HUES6 (cell line): ENCODE measurements around the gene RIPOR3.
"Not testable (repeated sequence)": the region's sequence is repeated elsewhere in the genome, so short reads cannot be mapped to it uniquely, and the experiment has no call there.

Experiments
- H3K27ac ChIP-seq: 2 replicates; pipeline ENCODE4 v1.7.0; 2013; ENCODE audit warnings: low read depth, mild to moderate bottlenecking, low read length, inconsistent platforms
- H3K27me3 ChIP-seq: 2 replicates; pipeline ENCODE4 v1.6.1; 2013; ENCODE audit warnings: low read length; ENCODE audit not compliant: control insufficient read depth, insufficient read depth
- H3K36me3 ChIP-seq: 2 replicates; pipeline ENCODE4 v1.6.1; 2013; ENCODE audit warnings: low read length; ENCODE audit not compliant: control insufficient read depth, insufficient read depth
- H3K4me1 ChIP-seq: 2 replicates; pipeline ENCODE4 v1.6.1; 2013; ENCODE audit warnings: low read length; ENCODE audit not compliant: control insufficient read depth, insufficient read depth
- H3K4me3 ChIP-seq: 2 replicates; pipeline ENCODE4 v1.5.1; 2013; ENCODE audit warnings: low read depth, low read length
- H3K9ac ChIP-seq: one replicate; pipeline ENCODE4 v1.6.1; 2013; ENCODE audit warnings: mild to moderate bottlenecking, low read length
- H3K9me3 ChIP-seq: 2 replicates; pipeline ENCODE4 v1.6.1; 2013; ENCODE audit warnings: low read depth, low read length; ENCODE audit not compliant: control insufficient read depth, insufficient read depth

RIPOR3 gene

DNA sequence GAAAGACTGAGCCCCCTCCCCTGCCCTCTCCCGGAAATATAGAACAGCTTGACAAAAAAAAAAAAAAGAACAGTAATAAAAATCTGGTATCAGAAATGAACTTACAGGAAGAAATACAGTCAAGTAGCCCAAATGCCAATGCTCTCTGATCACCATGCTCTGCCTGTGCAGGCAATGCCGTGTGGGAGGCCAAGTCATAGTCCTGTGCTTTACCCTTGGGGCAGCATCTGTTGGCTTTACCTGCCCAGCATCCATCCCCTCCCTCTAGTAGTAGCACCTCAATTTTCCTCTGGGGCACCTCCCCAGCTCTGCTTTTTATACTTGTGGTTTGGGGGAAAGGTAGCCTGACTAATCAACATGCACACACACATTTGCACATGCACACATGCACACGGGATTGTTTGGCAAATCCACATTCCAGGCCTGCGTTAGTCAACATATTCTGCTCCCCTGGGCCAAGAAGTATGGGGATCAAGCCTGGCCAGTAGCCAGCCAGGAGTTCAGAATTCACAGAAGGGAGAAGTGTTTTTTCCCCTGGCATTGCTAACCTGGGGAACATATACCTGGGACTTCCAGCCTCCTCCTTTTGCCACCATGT is 70.2 kb downstream of the RIPOR3 start:
- Histone ChIP-seq H3K9ac (no peak overlapping the region), H3K9me3 (peaks cover 14% of the 10 kb centered on the region), H3K4me3 (no peak overlapping the region), H3K27me3 (no peaks in the 10 kb centered on the region), H3K36me3 (no peaks in the 10 kb centered on the region), H3K4me1 (peaks cover 8% of the 10 kb centered on the region; the same call in 1 of the 2 replicates), H3K27ac (no peak overlapping the region)

DNA sequence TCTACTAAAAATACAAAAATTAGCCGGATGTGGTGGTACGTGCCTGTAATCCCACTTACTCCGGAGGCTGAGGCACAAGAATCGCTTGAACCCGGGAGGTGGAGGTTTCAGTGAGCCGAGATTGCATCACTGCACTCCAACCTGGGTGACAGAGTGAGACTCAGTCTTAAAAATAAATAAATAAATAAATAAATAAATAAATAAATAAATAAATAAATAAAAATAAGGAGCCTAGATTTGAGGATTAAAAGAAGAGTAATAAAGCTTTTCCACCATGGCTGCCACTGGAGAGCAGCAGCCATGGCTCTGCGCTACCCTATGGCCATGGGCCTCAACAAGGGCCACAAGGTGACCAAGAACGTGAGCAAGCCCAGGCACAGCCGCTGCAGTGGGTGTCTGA is 70.9 kb downstream of the RIPOR3 start:
- not testable (repeated sequence) for H3K27me3 ChIP-seq, H3K36me3 ChIP-seq, H3K4me3 ChIP-seq, H3K4me1 ChIP-seq, H3K27ac ChIP-seq, H3K9ac ChIP-seq
- peaks cover 14% of the 10 kb centered on the region for H3K9me3 ChIP-seq

DNA sequence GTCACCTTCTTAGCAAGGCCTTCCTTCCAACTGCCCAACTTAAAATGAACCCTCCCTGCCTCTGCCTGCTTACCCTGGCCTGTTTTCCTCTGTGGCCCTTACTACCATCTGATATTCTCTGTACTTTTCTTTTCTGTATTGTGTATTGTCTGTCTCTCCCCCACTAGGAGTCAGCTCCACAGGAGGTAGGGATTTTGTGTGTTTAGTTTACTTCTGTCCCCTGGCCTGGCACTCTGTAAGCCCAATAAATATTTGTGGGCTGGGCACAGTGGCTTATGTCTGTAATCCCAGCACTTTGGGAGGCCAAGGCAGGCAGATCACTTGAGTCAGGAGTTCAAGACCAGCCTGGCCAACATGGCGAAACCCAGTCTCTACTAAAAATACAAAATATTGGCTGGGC is 72.8 kb downstream of the RIPOR3 start:
- Histone ChIP-seq H3K4me1 (no peaks in the 10 kb centered on the region), H3K27me3 (no peaks in the 10 kb centered on the region), H3K36me3 (no peaks in the 10 kb centered on the region), H3K9ac (no peak overlapping the region), H3K27ac (no peak overlapping the region), H3K9me3 (peaks cover 14% of the 10 kb centered on the region), H3K4me3 (no peak overlapping the region)

DNA sequence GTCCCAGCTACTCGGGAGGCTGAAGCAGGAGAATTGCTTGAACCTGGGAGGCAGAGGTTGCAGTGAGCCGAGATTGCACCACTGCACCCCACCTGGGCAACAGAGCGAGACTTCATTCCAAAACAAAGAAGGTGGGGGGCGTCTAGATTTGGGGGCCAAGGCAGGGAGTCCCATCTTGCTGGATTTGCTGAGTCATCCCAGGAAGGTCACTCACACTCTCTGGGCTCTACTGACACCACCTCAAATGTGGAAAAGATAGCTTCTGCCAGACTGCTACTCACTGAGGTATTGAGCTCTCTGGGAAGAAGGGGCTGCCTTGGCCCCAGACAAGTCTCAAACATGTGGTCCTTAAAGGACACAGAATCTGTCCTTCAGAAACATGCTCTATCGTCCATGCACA is 74.3 kb downstream of the RIPOR3 start:
- Histone ChIP-seq H3K27me3 (no peaks in the 10 kb centered on the region), H3K36me3 (no peaks in the 10 kb centered on the region), H3K4me1 (no peaks in the 10 kb centered on the region), H3K27ac (no peak overlapping the region), H3K9ac (no peak overlapping the region), H3K4me3 (no peak overlapping the region), H3K9me3 (peaks cover 14% of the 10 kb centered on the region)

DNA sequence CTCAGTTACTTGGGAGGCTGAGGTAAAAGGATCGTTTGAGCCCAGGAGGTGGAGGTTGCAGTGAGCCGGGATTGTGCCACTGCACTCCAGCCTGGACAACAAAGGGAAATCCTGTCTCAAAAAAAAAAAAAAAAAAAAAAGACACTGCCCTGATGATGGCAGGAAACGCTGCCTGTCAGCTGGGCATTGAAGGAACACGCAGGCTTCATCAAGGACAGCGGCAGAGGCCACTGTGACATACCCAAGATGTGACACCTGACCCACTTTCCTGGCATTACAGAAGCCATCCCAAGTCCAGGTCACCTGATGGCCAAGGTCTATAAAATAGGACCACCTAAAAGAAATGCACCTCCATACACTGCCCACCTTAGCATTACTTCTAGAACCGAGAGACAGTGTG is 75.9 kb downstream of the RIPOR3 start:
- Histone ChIP-seq H3K27ac (no peak overlapping the region), H3K27me3 (no peaks in the 10 kb centered on the region), H3K4me1 (peaks cover 4% of the 10 kb centered on the region; the same call in 1 of the 2 replicates), H3K36me3 (no peaks in the 10 kb centered on the region), H3K9me3 (no peaks in the 10 kb centered on the region), H3K4me3 (no peak overlapping the region), H3K9ac (no peak overlapping the region)

DNA sequence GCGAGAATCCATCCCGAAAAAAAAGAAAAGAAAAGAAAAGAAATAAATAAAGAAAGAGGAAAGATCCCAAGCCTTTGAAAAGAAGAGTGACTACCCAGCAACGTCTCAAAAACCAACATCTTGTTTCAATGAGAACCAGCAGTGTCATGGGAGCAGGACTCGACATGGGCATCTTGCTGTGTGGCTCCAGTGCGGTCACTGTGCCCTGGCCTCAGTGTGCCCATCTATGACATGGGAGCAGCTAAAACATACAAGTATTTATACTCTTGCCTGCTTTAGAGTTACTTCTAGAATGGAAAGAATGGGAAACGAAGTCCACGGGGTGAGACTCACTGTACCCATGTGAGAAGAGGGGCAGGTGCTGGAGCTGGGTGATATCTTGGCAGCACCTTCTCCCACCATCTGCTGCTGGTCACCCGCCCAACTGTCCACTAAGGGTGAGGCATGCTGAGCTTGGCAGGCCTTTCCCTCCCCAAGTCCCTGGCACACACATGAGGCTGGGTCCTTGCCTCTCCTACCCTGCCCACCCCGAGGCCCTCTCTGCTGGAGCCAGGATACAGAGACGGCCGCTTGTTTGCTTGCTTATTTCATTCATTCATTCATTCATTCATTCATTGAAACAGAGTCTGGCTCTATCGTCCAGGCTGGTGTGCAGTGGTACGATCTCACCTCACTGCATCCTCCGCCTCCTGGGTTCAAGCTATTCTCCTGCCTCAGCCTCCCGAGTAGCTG is 77.7 kb downstream of the RIPOR3 start:
- Histone ChIP-seq H3K36me3 (no peaks in the 10 kb centered on the region), H3K4me3 (no peak overlapping the region), H3K9ac (no peak overlapping the region), H3K4me1 (peaks cover 4% of the 10 kb centered on the region; the same call in 1 of the 2 replicates), H3K27ac (no peak overlapping the region), H3K9me3 (no peaks in the 10 kb centered on the region), H3K27me3 (no peaks in the 10 kb centered on the region)

DNA sequence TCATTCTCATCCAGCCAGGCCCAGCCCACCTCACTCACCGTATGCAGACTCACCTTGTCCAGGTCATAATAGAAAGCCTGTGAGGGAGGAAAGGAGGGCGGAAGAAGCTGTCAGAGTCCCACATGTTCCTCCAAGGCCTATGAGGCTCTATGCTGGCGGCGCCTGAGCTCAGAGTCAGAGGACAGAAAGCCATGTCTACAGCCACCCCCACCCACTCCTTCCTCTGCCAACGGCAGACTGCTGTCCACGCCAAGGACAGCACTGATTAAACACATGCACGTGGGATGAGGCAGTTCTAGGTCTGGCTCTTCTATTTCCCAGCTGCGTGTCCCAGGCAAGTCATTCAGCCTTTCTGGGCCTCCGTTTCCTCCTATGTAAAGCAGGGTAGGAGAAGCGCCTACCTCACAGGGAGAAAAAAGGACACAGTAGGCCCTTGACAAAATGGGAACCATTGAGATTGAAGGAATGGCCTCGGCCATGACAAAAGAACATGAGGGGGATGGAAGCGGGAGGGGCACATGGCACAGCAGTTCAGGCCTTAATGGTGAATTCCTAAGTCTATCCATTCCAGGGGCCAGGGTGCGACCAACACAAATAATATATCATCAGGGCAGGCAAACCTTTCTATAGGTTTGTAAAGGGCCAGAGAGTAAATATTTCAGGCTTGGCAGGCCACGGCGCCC is 80.1 kb downstream of the RIPOR3 start:
- H3K27ac ChIP-seq = no peak overlapping the region
- H3K36me3 ChIP-seq = no peaks in the 10 kb centered on the region
- no peak overlapping the region for H3K4me3 ChIP-seq
- no peaks in the 10 kb centered on the region for H3K27me3 ChIP-seq
- no peak overlapping the region for H3K9ac ChIP-seq
- H3K4me1 ChIP-seq = peaks cover 4% of the 10 kb centered on the region; the same call in 1 of the 2 replicates
- no peaks in the 10 kb centered on the region for H3K9me3 ChIP-seq

DNA sequence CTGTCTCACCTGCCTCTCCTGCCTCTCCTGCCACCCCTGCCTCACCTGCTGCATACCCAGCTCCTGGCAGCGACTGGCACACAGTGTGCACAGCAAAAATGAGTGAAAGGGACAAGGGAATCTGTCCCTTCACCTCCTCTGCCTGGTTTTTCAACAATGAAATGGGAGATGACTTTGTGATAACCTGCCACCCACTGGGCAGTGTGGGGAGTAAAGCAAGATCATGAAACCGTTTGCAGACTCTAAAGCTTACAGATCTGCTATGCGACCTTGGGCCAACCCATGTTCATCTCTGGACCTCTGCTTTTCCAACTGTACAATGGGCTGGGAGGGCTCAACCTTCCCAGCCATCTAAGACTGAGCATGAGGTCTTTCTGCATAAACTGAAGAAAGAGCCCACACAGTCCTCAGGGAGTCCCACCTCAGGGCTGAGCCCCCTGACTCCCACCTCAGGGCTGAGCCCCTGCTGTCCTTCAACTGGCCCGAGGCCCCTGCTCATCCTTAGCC is 81.1 kb downstream of the RIPOR3 start:
- no peak overlapping the region for H3K27ac ChIP-seq
- H3K9ac ChIP-seq = no peak overlapping the region
- H3K27me3 ChIP-seq = no peaks in the 10 kb centered on the region
- no peak overlapping the region for H3K4me3 ChIP-seq
- H3K4me1 ChIP-seq = peaks cover 4% of the 10 kb centered on the region; the same call in 1 of the 2 replicates
- no peaks in the 10 kb centered on the region for H3K36me3 ChIP-seq
- no peaks in the 10 kb centered on the region for H3K9me3 ChIP-seq

DNA sequence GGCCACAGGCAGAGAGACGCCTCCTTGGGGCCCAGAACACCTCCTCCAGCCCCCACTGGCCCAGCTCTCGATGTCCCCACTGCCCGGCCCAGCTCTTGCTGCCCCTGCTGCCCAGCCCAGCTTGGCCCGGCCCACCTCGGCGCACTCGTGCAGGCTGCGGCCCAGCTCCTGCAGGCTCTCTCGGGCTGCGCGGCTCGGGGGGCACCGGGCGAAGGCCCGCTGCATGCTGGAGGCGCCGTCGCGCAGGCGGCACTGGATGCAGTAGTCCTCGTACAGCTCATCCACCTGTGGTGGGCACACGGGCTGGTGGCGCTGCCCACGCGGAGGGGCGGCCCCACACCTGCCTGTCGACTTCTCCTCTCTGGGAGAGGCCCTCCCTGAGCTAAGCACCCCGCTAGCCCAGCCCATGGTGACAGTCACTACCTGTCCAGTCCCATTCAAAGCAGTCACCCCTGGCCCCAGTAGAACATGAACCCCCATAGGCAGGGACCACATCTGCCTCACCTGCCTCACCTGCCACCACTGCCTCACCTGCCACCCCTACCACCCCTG is 81.8 kb downstream of the RIPOR3 start:
- no peaks in the 10 kb centered on the region for H3K27me3 ChIP-seq
- H3K27ac ChIP-seq = no peak overlapping the region
- H3K4me3 ChIP-seq = no peak overlapping the region
- H3K36me3 ChIP-seq = no peaks in the 10 kb centered on the region
- peaks cover 4% of the 10 kb centered on the region; the same call in 1 of the 2 replicates for H3K4me1 ChIP-seq
- H3K9me3 ChIP-seq = no peaks in the 10 kb centered on the region
- H3K9ac ChIP-seq = no peak overlapping the region

DNA sequence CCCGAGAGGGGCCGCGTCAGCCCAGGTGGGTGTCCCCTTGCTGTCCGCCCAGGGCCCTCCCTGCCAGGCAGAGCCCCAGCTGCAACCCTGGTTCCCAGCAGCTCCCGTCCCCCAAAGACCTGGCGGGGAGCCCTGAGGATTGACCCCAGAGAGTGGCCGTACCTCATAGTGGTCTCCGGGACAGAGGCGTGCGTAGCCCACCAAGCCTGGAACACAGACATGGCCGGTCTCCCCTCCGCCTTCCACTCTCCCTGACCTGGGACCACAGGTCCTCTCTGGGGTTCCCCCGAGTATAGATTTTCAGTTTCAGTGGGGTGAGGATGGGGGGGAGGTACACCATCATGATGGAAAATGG is 82.6 kb downstream of the RIPOR3 start:
- no peak overlapping the region for H3K27ac ChIP-seq
- no peaks in the 10 kb centered on the region for H3K9me3 ChIP-seq
- no peaks in the 10 kb centered on the region for H3K36me3 ChIP-seq
- H3K27me3 ChIP-seq = no peaks in the 10 kb centered on the region
- H3K4me1 ChIP-seq = peaks cover 4% of the 10 kb centered on the region; the same call in 1 of the 2 replicates
- no peak overlapping the region for H3K9ac ChIP-seq
- no peak overlapping the region for H3K4me3 ChIP-seq
